Activated CD8-positive, alpha-beta memory T cell treated with anti-CD3 and anti-CD28 coated beads, Interleukin-2, amount 50 U/mL, for 24 hours (primary cell): ENCODE measurements around the gene GPR158.
A peak's percentile ranks its signal among the peaks of the same experiment; 100 is the strongest.
"Not testable (repeated sequence)": the region's sequence is repeated elsewhere in the genome, so short reads cannot be mapped to it uniquely, and the experiment has no call there.

Experiments
- DNase-seq: peaks from one replicate; pipeline ENCODE4 v3.0.0-alpha.2; 2020; ENCODE audit errors: extremely low read depth

The GPR158 gene

GRCh38 chr10:25174461-25175230 lies at the start of gene GPR158:
Gene GPR158, plus strand, starts transcription at chr10:25175001. Its CDS starts 420 bp downstream, at chr10:25175421.
- peak; percentile 5 for DNase-seq

- DNase-seq: no peak
Measured at GRCh38 chr10:25125201-25125611, 49.6 kb upstream of the GPR158 start.

- DNase-seq: no peak
Measured at GRCh38 chr10:25129592-25129991, 45.2 kb upstream of the GPR158 start.

- DNase-seq: no peak
Measured at GRCh38 chr10:25130906-25131305, 43.9 kb upstream of the GPR158 start.

GRCh38 chr10:25142116-25142864 lies 32.5 kb upstream of the GPR158 start:
- DNase-seq: no peak

GRCh38 chr10:25157650-25158049 lies 17.2 kb upstream of the GPR158 start:
- no peak for DNase-seq

GRCh38 chr10:25159591-25159990 lies 15.2 kb upstream of the GPR158 start:
- no peak for DNase-seq

- no peak for DNase-seq
Measured at GRCh38 chr10:25162391-25162790, 12.4 kb upstream of the GPR158 start.

GRCh38 chr10:25163464-25163863 lies 11.3 kb upstream of the GPR158 start:
- not testable (repeated sequence) for DNase-seq

- no peak for DNase-seq
Measured at GRCh38 chr10:25169740-25170139, 5.1 kb upstream of the GPR158 start.

- no peak for DNase-seq
Measured at GRCh38 chr10:25170627-25171026, 4.2 kb upstream of the GPR158 start.

GRCh38 chr10:25175527-25176420 lies 973 bp downstream of the GPR158 start:
- no peak for DNase-seq

- DNase-seq: no peak
Measured at GRCh38 chr10:25176421-25176968, 1.7 kb downstream of the GPR158 start.

- no peak for DNase-seq
Measured at GRCh38 chr10:25177093-25177753, 2.4 kb downstream of the GPR158 start.

- DNase-seq: no peak
Measured at GRCh38 chr10:25177754-25178135, 2.9 kb downstream of the GPR158 start.

- no peak for DNase-seq
Measured at GRCh38 chr10:25178411-25178810, 3.6 kb downstream of the GPR158 start.

GRCh38 chr10:25180801-25181200 lies 6.0 kb downstream of the GPR158 start:
- no peak for DNase-seq

- DNase-seq: no peak
Measured at GRCh38 chr10:25182636-25183035, 7.8 kb downstream of the GPR158 start.

- DNase-seq: no peak
Measured at GRCh38 chr10:25191162-25191895, 16.5 kb downstream of the GPR158 start.

GRCh38 chr10:25198151-25198550 lies 23.4 kb downstream of the GPR158 start:
- no peak for DNase-seq
